Testis (tissue), 3 donors: Measurements from ENCODE around the gene IL1RAPL1. TPM values are rescaled to one million over a fixed set of nuclear protein-coding genes. Genes with fewer than 3 reads are reported as not detected.

Experiments used
- DNase-seq: peaks from one replicate; pipeline ENCODE4 v3.0.0-alpha.2; 2019
- H3K27ac ChIP-seq, 2 donors: fragments of 200-600 bp; sonication (generic); one replicate each; pipeline ENCODE4 v1.5.1; 2019
- H3K27me3 ChIP-seq: fragments of 200-600 bp; sonication (generic); one replicate; pipeline ENCODE4 v1.5.1; 2019
- H3K36me3 ChIP-seq: fragments of 200-600 bp; sonication (generic); one replicate; pipeline ENCODE4 v1.5.1; 2017; ENCODE audit warnings: low read depth; ENCODE audit errors: missing control alignments
- H3K4me1 ChIP-seq: fragments of 200-600 bp; sonication (generic); one replicate; pipeline ENCODE4 v1.5.1; 2019
- H3K4me3 ChIP-seq, 2 donors: fragments of 200-600 bp; sonication (generic); one replicate each; pipeline ENCODE4 v1.5.1; 2017 to 2019
- H3K9me3 ChIP-seq: fragments of 200-600 bp; sonication (generic); one replicate; pipeline ENCODE4 v1.5.1; 2017
- CTCF ChIP-seq, 3 experiments: fragments of 450-650 bp in 2 of 3; fragments of 200-600 bp in 1 of 3; sonication (generic) in 1 of 3; IDR thresholded peaks; one replicate each; pipeline ENCODE4 v1.5.1; 2016 to 2019; ENCODE audit warnings: antibody characterized with exemption in 3 of 3, mild to moderate bottlenecking in 2 of 3, moderate library complexity in 1 of 3
- POLR2A ChIP-seq: fragments of 450-650 bp; IDR thresholded peaks from one replicate; pipeline ENCODE4 v1.6.1; 2017; ENCODE audit warnings: antibody characterized with exemption, mild to moderate bottlenecking, moderate library complexity
- WGBS, 2 donors: methylation state at CpG; one replicate each; pipeline ENCODE4 v1.1.5; 2018; 5-methylcytosine and 5-hydroxymethylcytosine counted together
- intact Hi-C: fragments of 100-400 bp; cut with DNase I; formaldehyde crosslinking; loops from one replicate; pipeline ENCODE4 v1.15.1; 2023; ENCODE audit warnings: low total_unique reads
- polyA plus RNA-seq: library from polyadenylated mRNA; stranded (reverse); fragments of 350-450 nt; fragmentation: Illumina TruSeq; extraction: RNeasy Lipid Tissue Mini Kit (QIAGEN cat#74804); gene quantifications from one replicate; pipeline ENCODE4 v1.2.3, GENCODE V29; 2014; ENCODE audit warnings: low read depth, low replicate concordance; ENCODE audit not compliant: insufficient read depth
- total RNA-seq, 2 donors: library from RNA; depleted of rRNA; stranded (reverse); fragments of >200 nt; gene quantifications; one replicate each; pipeline ENCODE4 v1.2.3, GENCODE V29; 2016

IL1RAPL1 gene
- total and polyA plus RNA-seq, 3 donors from 2014 or later = 0.13 to 0.94 (median 0.93) TPM

DNA sequence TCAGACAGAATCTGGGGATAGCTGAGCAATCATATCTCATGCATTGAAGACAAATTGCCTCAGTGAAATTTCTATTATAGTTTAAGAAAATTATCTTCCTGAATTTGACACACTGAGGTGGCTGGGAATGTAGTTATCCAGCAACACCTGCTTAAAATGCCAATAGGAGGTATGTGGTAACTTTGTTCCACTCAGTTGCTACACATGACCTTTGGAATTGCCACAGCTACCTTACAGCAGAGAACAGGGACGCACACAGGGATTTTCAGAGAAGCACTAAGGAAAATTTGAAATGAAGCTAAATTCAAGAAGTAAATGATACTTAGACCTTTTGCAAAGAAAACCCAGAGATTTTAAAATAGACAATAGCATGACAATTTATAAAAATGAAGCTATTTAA, 264.6 kb downstream of the IL1RAPL1 start:
- Histone ChIP-seq H3K36me3 (no peaks in the 10 kb centered on the region), H3K27ac (no peak overlapping the region), H3K9me3 (no peaks in the 10 kb centered on the region), H3K4me1 (no peaks in the 10 kb centered on the region), H3K27me3 (no peaks in the 10 kb centered on the region), H3K4me3 (no peak overlapping the region)
- 73 to 83% methylated on average over 1 of the region's 1 CpG for WGBS, 2 donors
- no peak for DNase-seq
- TF ChIP-seq CTCF (IDR thresholded peaks at IDR 0.05) (no peak), POLR2A (no peak)
- intact Hi-C loops = no loop called here

- 53 to 72% methylated on average over 1 of the region's 1 CpG for WGBS, 2 donors
- intact Hi-C loops = no loop called here
- H3K4me3 ChIP-seq = no peak overlapping the region
- no peak for TF ChIP-seq CTCF (IDR thresholded peaks at IDR 0.05)
- TF ChIP-seq POLR2A = no peak
- no peaks in the 10 kb centered on the region for H3K27me3 ChIP-seq
- DNase-seq = no peak
- no peak overlapping the region for H3K27ac ChIP-seq
- no peaks in the 10 kb centered on the region for H3K4me1 ChIP-seq
- no peaks in the 10 kb centered on the region for H3K36me3 ChIP-seq
- no peaks in the 10 kb centered on the region for H3K9me3 ChIP-seq
Measured at GRCh38 chrX:28854637-28855036, 267.4 kb downstream of the IL1RAPL1 start.

DNA sequence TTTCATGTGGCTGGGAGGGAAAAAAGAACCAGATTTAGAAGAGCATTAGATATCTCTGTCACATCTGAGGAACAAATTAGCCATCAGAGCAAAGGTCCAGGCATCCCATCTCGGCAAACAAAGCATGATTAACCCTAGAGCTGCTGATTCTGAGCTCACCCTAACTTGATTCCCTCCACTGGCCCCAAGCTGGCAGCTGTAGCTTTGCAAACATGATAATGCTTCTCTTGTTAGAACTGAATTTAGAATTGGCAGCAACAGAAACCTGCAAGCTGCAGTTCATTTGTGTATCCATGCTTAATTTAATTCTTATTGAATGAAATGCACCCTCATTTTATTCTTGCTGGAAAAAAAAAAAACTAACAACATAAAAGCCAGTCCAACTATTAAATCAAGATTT, 289.2 kb downstream of the IL1RAPL1 start:
- 33 to 38% methylated on average over 1 of the region's 1 CpG for WGBS, 2 donors
- no peak overlapping the region for H3K27ac ChIP-seq
- H3K27me3 ChIP-seq = no peaks in the 10 kb centered on the region
- no peak for TF ChIP-seq POLR2A
- TF ChIP-seq CTCF (IDR thresholded peaks at IDR 0.05) = no peak
- DNase-seq = no peak
- H3K4me3 ChIP-seq = no peak overlapping the region
- intact Hi-C loops = no loop called here
- H3K36me3 ChIP-seq = no peaks in the 10 kb centered on the region
- no peaks in the 10 kb centered on the region for H3K4me1 ChIP-seq
- no peaks in the 10 kb centered on the region for H3K9me3 ChIP-seq

- TF ChIP-seq CTCF (IDR thresholded peaks at IDR 0.05) (no peak), POLR2A (no peak)
- WGBS, 2 donors = 77 to 94% methylated on average over 2 of the region's 2 CpGs
- no peak overlapping the region for H3K4me3 ChIP-seq
- no peaks in the 10 kb centered on the region for H3K36me3 ChIP-seq
- H3K9me3 ChIP-seq = no peaks in the 10 kb centered on the region
- H3K4me1 ChIP-seq = no peaks in the 10 kb centered on the region
- no peak for DNase-seq
- no peaks in the 10 kb centered on the region for H3K27me3 ChIP-seq
- intact Hi-C loops = no loop called here
- no peak overlapping the region for H3K27ac ChIP-seq
Measured at GRCh38 chrX:28876901-28877300, 289.7 kb downstream of the IL1RAPL1 start.

GRCh38 chrX:28880136-28880535, 292.9 kb downstream of the IL1RAPL1 start:
- no peak for DNase-seq
- TF ChIP-seq CTCF (IDR thresholded peaks at IDR 0.05) (no peak), POLR2A (no peak)
- Histone ChIP-seq H3K36me3 (no peaks in the 10 kb centered on the region), H3K9me3 (no peaks in the 10 kb centered on the region), H3K27ac (no peak overlapping the region), H3K4me1 (no peaks in the 10 kb centered on the region), H3K27me3 (no peaks in the 10 kb centered on the region), H3K4me3 (no peak overlapping the region)
- intact Hi-C loops = no loop called here
